Trophoblast cell (in vitro differentiated cells and primary cell): Measurements from ENCODE around the gene OBSCN. TPM values are rescaled to one million over a fixed set of nuclear protein-coding genes. Genes with fewer than 3 reads are reported as not detected.

Experiments
- DNase-seq, 2 donors: peaks; one replicate each; pipeline ENCODE4 v3.0.0-alpha.2; 2016
- H2AFZ ChIP-seq: 2 replicates; pipeline ENCODE4 v1.6.1; 2013; ENCODE audit warnings: low read length, moderate library complexity, mild to moderate bottlenecking; ENCODE audit not compliant: insufficient read depth, poor library complexity
- H2AK5ac ChIP-seq: 2 replicates; pipeline ENCODE4 v1.6.1; 2013; ENCODE audit warnings: mild to moderate bottlenecking, low read length
- H2BK120ac ChIP-seq: 2 replicates; pipeline ENCODE4 v1.6.1; 2013; ENCODE audit warnings: low read length, mild to moderate bottlenecking, moderate library complexity; ENCODE audit not compliant: insufficient read depth, poor library complexity
- H2BK12ac ChIP-seq: 2 replicates; pipeline ENCODE4 v1.6.1; 2013; ENCODE audit warnings: mild to moderate bottlenecking, low read length, moderate library complexity
- H2BK5ac ChIP-seq: 2 replicates; pipeline ENCODE4 v1.6.1; 2013; ENCODE audit warnings: low read length, low read depth, moderate library complexity, mild to moderate bottlenecking; ENCODE audit not compliant: poor library complexity
- H3K14ac ChIP-seq: 2 replicates; pipeline ENCODE4 v1.6.1; 2013; ENCODE audit warnings: mild to moderate bottlenecking, low read length
- H3K18ac ChIP-seq: 2 replicates; pipeline ENCODE4 v1.6.1; 2013; ENCODE audit warnings: mild to moderate bottlenecking, low read length
- H3K23ac ChIP-seq: 2 replicates; pipeline ENCODE4 v1.6.1; 2013; ENCODE audit warnings: low read length
- H3K27ac ChIP-seq: 2 replicates; pipeline ENCODE4 v1.5.1; 2013; ENCODE audit warnings: low read depth, mild to moderate bottlenecking, inconsistent platforms, low read length, moderate library complexity
- H3K27me3 ChIP-seq: 2 replicates; pipeline ENCODE4 v1.6.1; 2013; ENCODE audit warnings: inconsistent platforms, mild to moderate bottlenecking, low read length, moderate library complexity; ENCODE audit not compliant: insufficient read depth
- H3K36me3 ChIP-seq, 2 experiments: 1 replicate in 1 of 2; 2 replicates in 1 of 2; pipeline ENCODE4 v1.6.1; 2013; ENCODE audit warnings: low read length in 2 of 2, mild to moderate bottlenecking in 2 of 2, moderate library complexity in 1 of 2; ENCODE audit not compliant: insufficient read depth in 2 of 2, control insufficient read depth in 1 of 2
- H3K4ac ChIP-seq: 2 replicates; pipeline ENCODE4 v1.6.1; 2013; ENCODE audit warnings: low read depth, mild to moderate bottlenecking, low read length, moderate library complexity
- H3K4me1 ChIP-seq, 2 experiments: 1 replicate in 1 of 2; 2 replicates in 1 of 2; pipeline ENCODE4 v1.6.1; 2013; ENCODE audit warnings: low read length in 2 of 2, mild to moderate bottlenecking in 2 of 2, moderate library complexity in 1 of 2; ENCODE audit not compliant: insufficient read depth in 2 of 2, control insufficient read depth in 1 of 2
- H3K4me2 ChIP-seq: 2 replicates; pipeline ENCODE4 v1.6.1; 2013; ENCODE audit warnings: inconsistent platforms, mild to moderate bottlenecking, low read length, moderate library complexity
- H3K4me3 ChIP-seq: 2 replicates; pipeline ENCODE4 v1.5.1; 2013; ENCODE audit warnings: mild to moderate bottlenecking, low read depth, low read length, inconsistent platforms
- H3K79me1 ChIP-seq: one replicate; pipeline ENCODE4 v1.6.1; 2013; ENCODE audit warnings: low read length
- H3K79me2 ChIP-seq: 2 replicates; pipeline ENCODE4 v1.6.1; 2013; ENCODE audit warnings: low read length, mild to moderate bottlenecking; ENCODE audit not compliant: control insufficient read depth, insufficient read depth, poor library complexity
- H3K9ac ChIP-seq: 2 replicates; pipeline ENCODE4 v1.6.1; 2013; ENCODE audit warnings: mild to moderate bottlenecking, low read length
- H3K9me3 ChIP-seq: 2 replicates; pipeline ENCODE4 v1.6.1; 2013; ENCODE audit warnings: low read depth, mild to moderate bottlenecking, control low read depth, inconsistent platforms, low read length; ENCODE audit not compliant: insufficient read depth
- H4K12ac ChIP-seq: 2 replicates; pipeline ENCODE4 v1.6.1; 2013; ENCODE audit warnings: low read depth, mild to moderate bottlenecking, low read length, moderate library complexity
- H4K8ac ChIP-seq: 2 replicates; pipeline ENCODE4 v1.6.1; 2013; ENCODE audit warnings: low read depth, mild to moderate bottlenecking, low read length, moderate library complexity
- H4K91ac ChIP-seq: one replicate; pipeline ENCODE4 v1.6.1; 2013; ENCODE audit warnings: low read depth, mild to moderate bottlenecking, low read length, moderate library complexity
- WGBS: extraction: QIAGEN DNeasy Blood & Tissue Kit; methylation state at CpG from one replicate; pipeline ENCODE4 v1.1.7; 2013; ENCODE audit warnings: missing lambda C conversion rate; ENCODE audit not compliant: insufficient read length, insufficient coverage; ENCODE audit errors: extremely low coverage; 5-methylcytosine and 5-hydroxymethylcytosine counted together
- polyA plus RNA-seq: library from polyadenylated mRNA; stranded (reverse); fragments of 200-250 nt; gene quantifications from 2 replicates; pipeline ENCODE4 v1.2.3, GENCODE V29; 2013

OBSCN gene, protein sequence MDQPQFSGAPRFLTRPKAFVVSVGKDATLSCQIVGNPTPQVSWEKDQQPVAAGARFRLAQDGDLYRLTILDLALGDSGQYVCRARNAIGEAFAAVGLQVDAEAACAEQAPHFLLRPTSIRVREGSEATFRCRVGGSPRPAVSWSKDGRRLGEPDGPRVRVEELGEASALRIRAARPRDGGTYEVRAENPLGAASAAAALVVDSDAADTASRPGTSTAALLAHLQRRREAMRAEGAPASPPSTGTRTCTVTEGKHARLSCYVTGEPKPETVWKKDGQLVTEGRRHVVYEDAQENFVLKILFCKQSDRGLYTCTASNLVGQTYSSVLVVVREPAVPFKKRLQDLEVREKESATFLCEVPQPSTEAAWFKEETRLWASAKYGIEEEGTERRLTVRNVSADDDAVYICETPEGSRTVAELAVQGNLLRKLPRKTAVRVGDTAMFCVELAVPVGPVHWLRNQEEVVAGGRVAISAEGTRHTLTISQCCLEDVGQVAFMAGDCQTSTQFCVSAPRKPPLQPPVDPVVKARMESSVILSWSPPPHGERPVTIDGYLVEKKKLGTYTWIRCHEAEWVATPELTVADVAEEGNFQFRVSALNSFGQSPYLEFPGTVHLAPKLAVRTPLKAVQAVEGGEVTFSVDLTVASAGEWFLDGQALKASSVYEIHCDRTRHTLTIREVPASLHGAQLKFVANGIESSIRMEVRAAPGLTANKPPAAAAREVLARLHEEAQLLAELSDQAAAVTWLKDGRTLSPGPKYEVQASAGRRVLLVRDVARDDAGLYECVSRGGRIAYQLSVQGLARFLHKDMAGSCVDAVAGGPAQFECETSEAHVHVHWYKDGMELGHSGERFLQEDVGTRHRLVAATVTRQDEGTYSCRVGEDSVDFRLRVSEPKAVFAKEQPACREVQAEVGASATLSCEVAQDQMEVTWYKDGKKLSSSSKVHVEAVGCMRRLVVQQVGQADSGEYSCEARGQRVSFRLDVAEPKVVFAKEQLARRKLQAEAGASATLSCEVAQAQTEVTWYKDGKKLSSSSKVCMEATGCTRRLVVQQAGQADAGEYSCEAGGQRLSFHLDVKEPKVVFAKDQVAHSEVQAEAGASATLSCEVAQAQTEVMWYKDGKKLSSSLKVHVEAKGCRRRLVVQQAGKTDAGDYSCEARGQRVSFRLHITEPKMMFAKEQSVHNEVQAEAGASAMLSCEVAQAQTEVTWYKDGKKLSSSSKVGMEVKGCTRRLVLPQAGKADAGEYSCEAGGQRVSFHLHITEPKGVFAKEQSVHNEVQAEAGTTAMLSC (N-terminal part only)
- 6.4 and 7.0 TPM in 2 replicates for polyA plus RNA-seq

DNA sequence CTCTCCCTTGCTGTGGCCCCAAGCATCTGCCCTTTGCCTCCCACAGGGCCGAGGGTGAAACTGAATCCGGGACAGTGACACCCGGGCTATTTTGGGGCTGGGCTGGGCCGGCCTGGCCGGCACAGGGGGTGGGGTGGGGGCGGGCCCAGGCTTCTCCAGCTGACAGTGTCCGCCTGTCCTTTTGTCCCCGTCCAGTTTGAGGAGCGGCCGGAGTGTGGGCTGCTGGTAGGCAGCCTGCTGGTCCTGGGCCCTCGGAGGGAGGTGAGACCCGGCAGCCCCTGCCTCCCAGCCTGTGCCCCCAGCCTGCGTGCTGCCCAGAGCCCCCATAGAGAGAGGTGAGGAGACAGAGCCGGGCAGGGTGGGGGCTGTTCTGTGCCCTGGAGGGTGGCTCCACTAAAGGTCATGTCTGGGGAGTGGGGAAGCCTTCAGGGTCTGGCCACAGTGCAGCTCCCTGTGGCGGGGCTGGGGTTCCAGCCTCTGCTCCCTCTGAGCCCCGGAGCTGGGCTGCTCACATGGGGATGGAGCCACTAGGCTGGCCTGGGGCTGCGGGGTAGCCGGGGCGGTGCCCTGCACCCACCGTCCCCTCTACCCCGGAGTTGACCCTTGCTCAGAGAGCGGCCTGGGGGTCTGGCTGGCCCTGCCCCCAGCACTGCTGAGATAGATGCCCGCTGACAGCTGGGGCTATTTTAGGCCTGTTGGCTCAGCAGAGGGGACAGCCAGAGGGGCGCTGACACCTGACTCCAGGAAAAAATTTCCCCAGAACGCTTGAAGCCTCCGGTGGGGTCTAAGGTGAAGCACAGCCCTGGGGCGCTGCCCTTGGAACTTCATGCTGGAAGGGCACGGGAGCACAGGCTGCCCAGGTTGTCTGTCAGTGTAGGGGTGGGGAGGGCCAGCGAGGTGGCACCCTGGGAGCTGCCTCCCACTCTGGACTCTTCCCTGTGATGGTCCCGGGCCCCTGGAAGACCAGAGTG is at the start of gene OBSCN:
Gene OBSCN, plus strand, starts transcription at position 194 of the 971 bp plus-strand sequence. CDS start 3,740 bp downstream, outside the sequence.
- Histone ChIP-seq H2AFZ (no peak within 1 kb of the TSS), H3K18ac (no peak within 1 kb of the TSS), H3K4me3 (peak within 1 kb of the TSS; percentile 1), H3K4me1 (peaks cover 3 to 5% of the 10 kb centered on the region in 2 experiments), H3K79me2 (no peaks in the 10 kb centered on the region), H2BK12ac (no peak within 1 kb of the TSS), H3K4ac (no peak within 1 kb of the TSS), H4K91ac (no peak within 1 kb of the TSS), H3K9ac (no peak within 1 kb of the TSS), H2AK5ac (no peak within 1 kb of the TSS), H4K12ac (no peak within 1 kb of the TSS), H4K8ac (no peak within 1 kb of the TSS), H3K36me3 (no peaks in the 10 kb centered on the region), H3K14ac (no peak within 1 kb of the TSS), H3K27me3 (peaks cover 10% of the 10 kb centered on the region), H3K9me3 (peaks cover 13% of the 10 kb centered on the region), H2BK120ac (no peak within 1 kb of the TSS), H3K23ac (no peak within 1 kb of the TSS), H2BK5ac (no peak within 1 kb of the TSS), H3K4me2 (no peak within 1 kb of the TSS), H3K79me1 (peaks cover 1% of the 10 kb centered on the region), H3K27ac (no peak within 1 kb of the TSS)
- DNase-seq, result no peak
- no CpG with 5 or more reads among the region's 30 CpGs for WGBS

DNA sequence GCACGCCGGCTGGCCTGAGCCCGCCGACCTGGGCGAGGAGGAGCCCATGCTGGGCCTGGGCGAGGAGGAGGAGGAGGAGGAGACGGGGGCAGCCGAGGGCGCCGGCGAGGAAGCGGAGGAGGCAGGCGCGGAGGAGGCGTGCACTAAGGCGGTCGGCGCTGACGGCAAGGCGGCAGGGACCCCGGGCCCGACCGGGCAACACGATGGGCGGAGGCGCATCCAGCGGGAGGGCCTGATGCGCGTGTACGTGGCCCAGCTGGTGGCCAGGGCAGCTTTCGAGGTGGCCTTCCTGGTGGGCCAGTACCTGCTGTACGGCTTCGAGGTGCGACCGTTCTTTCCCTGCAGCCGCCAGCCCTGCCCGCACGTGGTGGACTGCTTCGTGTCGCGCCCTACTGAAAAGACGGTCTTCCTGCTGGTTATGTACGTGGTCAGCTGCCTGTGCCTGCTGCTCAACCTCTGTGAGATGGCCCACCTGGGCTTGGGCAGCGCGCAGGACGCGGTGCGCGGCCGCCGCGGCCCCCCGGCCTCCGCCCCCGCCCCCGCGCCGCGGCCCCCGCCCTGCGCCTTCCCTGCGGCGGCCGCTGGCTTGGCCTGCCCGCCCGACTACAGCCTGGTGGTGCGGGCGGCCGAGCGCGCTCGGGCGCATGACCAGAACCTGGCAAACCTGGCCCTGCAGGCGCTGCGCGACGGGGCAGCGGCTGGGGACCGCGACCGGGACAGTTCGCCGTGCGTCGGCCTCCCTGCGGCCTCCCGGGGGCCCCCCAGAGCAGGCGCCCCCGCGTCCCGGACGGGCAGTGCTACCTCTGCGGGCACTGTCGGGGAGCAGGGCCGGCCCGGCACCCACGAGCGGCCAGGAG is 49.5 kb upstream of the OBSCN start:
- Histone ChIP-seq H3K9me3 (no peaks in the 10 kb centered on the region), H3K4me3 (no peak overlapping the region), H2BK12ac (no peak overlapping the region), H2AFZ (no peak overlapping the region), H4K8ac (no peak overlapping the region), H3K23ac (no peak overlapping the region), H3K14ac (no peak overlapping the region), H3K4ac (no peak overlapping the region), H4K12ac (no peak overlapping the region), H3K79me2 (peaks cover 2% of the 10 kb centered on the region), H3K18ac (no peak overlapping the region), H2BK120ac (no peak overlapping the region), H4K91ac (no peak overlapping the region), H3K9ac (no peak overlapping the region), H3K27me3 (no peaks in the 10 kb centered on the region), H3K36me3 (no peaks in the 10 kb centered on the region), H2BK5ac (no peak overlapping the region), H3K79me1 (peaks cover 12% of the 10 kb centered on the region), H3K27ac (no peak overlapping the region), H3K4me1 (peaks cover 10 to 13% of the 10 kb centered on the region in 2 experiments), H3K4me2 (no peak overlapping the region), H2AK5ac (no peak overlapping the region)
- no peak for DNase-seq
- WGBS, result no CpG with 5 or more reads among the region's 98 CpGs

DNA sequence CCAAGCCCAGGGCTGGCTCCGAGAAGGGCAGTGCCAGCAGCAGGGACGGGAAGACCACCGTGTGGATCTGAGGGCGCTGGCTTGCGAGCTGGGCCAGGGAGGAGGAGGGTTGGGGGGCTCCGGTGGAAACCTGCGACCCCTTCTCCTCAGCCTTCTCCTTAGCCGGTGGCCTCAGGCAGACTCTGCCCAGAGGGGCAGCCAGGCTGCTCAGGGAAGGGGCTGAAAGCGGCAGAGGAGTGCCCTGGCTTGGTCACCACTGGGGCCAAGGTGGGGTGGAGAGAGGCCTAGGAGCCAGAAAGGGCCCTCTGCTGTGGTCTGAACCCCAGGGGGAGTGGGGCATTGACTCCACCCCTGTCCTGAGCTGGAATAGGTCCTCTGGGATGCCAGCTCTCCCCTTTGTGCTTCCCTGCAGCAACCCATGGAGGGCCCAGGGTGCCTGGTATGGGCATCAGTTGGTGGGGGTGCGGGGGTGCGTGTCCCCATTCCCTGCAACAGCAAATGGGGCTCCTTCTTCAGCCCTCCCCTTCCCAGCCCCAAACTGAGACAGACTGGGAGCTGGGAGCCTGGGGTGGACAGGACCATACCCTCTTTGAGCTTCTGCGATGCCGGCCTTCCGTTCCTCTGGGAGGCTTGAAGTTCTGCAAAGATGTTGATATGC is 48.7 kb upstream of the OBSCN start:
- Histone ChIP-seq H4K91ac (no peak overlapping the region), H3K27ac (no peak overlapping the region), H3K9me3 (no peaks in the 10 kb centered on the region), H2AFZ (no peak overlapping the region), H4K12ac (no peak overlapping the region), H3K79me2 (peaks cover 2% of the 10 kb centered on the region), H3K79me1 (peaks cover 12% of the 10 kb centered on the region), H2AK5ac (no peak overlapping the region), H3K4me2 (no peak overlapping the region), H3K27me3 (no peaks in the 10 kb centered on the region), H3K14ac (no peak overlapping the region), H3K4me3 (no peak overlapping the region), H3K18ac (no peak overlapping the region), H3K4me1 (peaks cover 10 to 14% of the 10 kb centered on the region in 2 experiments), H2BK5ac (no peak overlapping the region), H2BK120ac (no peak overlapping the region), H3K4ac (no peak overlapping the region), H2BK12ac (no peak overlapping the region), H3K9ac (no peak overlapping the region), H3K36me3 (no peaks in the 10 kb centered on the region), H4K8ac (no peak overlapping the region), H3K23ac (no peak overlapping the region)
- no CpG with 5 or more reads among the region's 14 CpGs for WGBS
- no peak for DNase-seq
